Measurements from ENCODE around the gene ACTG1. TPM values are rescaled to one million over a fixed set of nuclear protein-coding genes. Genes with fewer than 3 reads are reported as not detected.

The ACTG1 gene
- total and polyA plus RNA-seq, 2 of the 13 experiments (the other 11 are each of a cell fraction or from before 2014, with no cell fraction given), result 973 to 1,138 TPM

- peak; percentile 97 for TF ChIP-seq HNRNPLL (IDR thresholded peaks at IDR 0.05; ENCODE audit: low read depth, low read length, poor library complexity, severe bottlenecking)
- no peak for TF ChIP-seq ZNF556 (CRISPR knock-in tag; IDR thresholded peaks at IDR 0.05; ENCODE audit: borderline replicate concordance)
- TF ChIP-seq ZNF605 (CRISPR knock-in tag; IDR thresholded peaks at IDR 0.05), result 0 out of 2 replicates have a peak, but pooled peaks have one; percentile 30
- 0 out of 2 replicates have a peak, but pooled peaks have one; percentile 43 for TF ChIP-seq EEA1 (CRISPR knock-in tag; IDR thresholded peaks at IDR 0.05; ENCODE audit: borderline replicate concordance)
- TF ChIP-seq ZBTB33 (CRISPR knock-in tag; IDR thresholded peaks at IDR 0.05), result no peak
- 0 out of 2 replicates have a peak, but pooled peaks have one; percentile 21 for TF ChIP-seq ZNF609 (CRISPR knock-in tag; IDR thresholded peaks at IDR 0.05; ENCODE audit: borderline replicate concordance)
- TF ChIP-seq PAWR (CRISPR knock-in tag; IDR thresholded peaks at IDR 0.05; ENCODE audit: borderline replicate concordance), result no peak
- no peak for TF ChIP-seq ZNF407 (CRISPR knock-in tag; IDR thresholded peaks at IDR 0.05; ENCODE audit: not compliant biosample characterization)
- TF ChIP-seq CBFB (CRISPR knock-in tag; IDR thresholded peaks at IDR 0.05), result peak; percentile 9; the same call in 1 of the 2 replicates
- TF ChIP-seq RNF2 (conservative IDR thresholded peaks at IDR 0.05; ENCODE audit: low read depth), result 0 out of 2 replicates have a peak, but pooled peaks have one; percentile 25
- TF ChIP-seq ZNF672 (CRISPR knock-in tag; IDR thresholded peaks at IDR 0.05), result peak; percentile 65; the same call in 1 of the 2 replicates
Measured at GRCh38 chr17:81528651-81529436, 16.2 kb upstream of the ACTG1 start (continued).
